OCI-LY7 (cell line): ENCODE measurements around the gene ARRB2. TPM values are rescaled to one million over a fixed set of nuclear protein-coding genes. Genes with fewer than 3 reads are reported as not detected.
"Not testable (repeated sequence)": the region's sequence is repeated elsewhere in the genome, so short reads cannot be mapped to it uniquely, and the experiment has no call there.

Experiments
- BruUV-seq: library from RNA; stranded (reverse); fragments of 400-500 nt; replicated peaks from 2 replicates; lab custom pipeline; 2021; lab: Mats Ljungman, UMichigan
- CTCF ChIA-PET: fragments of 300-600 bp; sonication (Branson Sonifier 250); formaldehyde crosslinking; loops from one replicate; lab custom pipeline; 2022; ENCODE audit warnings: antibody characterized with exemption; ENCODE audit not compliant: unreplicated experiment; lab: Charles Lee
- POLR2A ChIA-PET: fragments of 300-600 bp; sonication (Branson Sonifier 250); formaldehyde crosslinking; loops from one replicate; lab custom pipeline; 2022; ENCODE audit warnings: antibody characterized with exemption; lab: Charles Lee
- DNase-seq: peaks from one replicate; pipeline ENCODE4 v3.0.0-alpha.2; 2015; ENCODE audit warnings: low spot score
- H2AFZ ChIP-seq: fragments of 200-600 bp; sonication (generic), shearing (Covaris generic); 2 replicates; pipeline ENCODE4 v1.6.1; 2014; ENCODE audit warnings: mild to moderate bottlenecking, antibody characterized with exemption, low read length, moderate library complexity
- H3K27ac ChIP-seq: fragments of 200-600 bp; sonication (generic); 2 replicates; pipeline ENCODE4 v1.5.1; 2014; ENCODE audit warnings: mixed run types, low read depth, mild to moderate bottlenecking, moderate library complexity, low read length, inconsistent platforms; ENCODE audit not compliant: poor library complexity, severe bottlenecking
- H3K36me3 ChIP-seq: fragments of 200-600 bp; sonication (generic); 2 replicates; pipeline ENCODE4 v1.6.1; 2014; ENCODE audit warnings: mild to moderate bottlenecking, antibody characterized with exemption, low read length, moderate library complexity, mixed read lengths; ENCODE audit not compliant: insufficient read depth
- H3K4me1 ChIP-seq: fragments of 200-600 bp; sonication (generic); 2 replicates; pipeline ENCODE4 v1.5.1; 2014; ENCODE audit warnings: mild to moderate bottlenecking, low read length; ENCODE audit not compliant: insufficient read depth, poor library complexity, severe bottlenecking
- H3K4me2 ChIP-seq: fragments of 200-600 bp; sonication (generic); 2 replicates; pipeline ENCODE4 v1.6.1; 2014; ENCODE audit warnings: mild to moderate bottlenecking, low read length
- H3K4me3 ChIP-seq: fragments of 200-600 bp; sonication (generic); 2 replicates; pipeline ENCODE4 v1.5.1; 2014; ENCODE audit warnings: mild to moderate bottlenecking, low read depth, low read length; ENCODE audit not compliant: poor library complexity, severe bottlenecking
- H3K79me2 ChIP-seq: fragments of 200-600 bp; sonication (generic); 2 replicates; pipeline ENCODE4 v1.6.1; 2016; ENCODE audit warnings: low read depth, mild to moderate bottlenecking, low read length, moderate library complexity, mixed read lengths; ENCODE audit not compliant: insufficient read depth
- H3K9me2 ChIP-seq: fragments of 200-600 bp; sonication (generic); 2 replicates; pipeline ENCODE4 v1.6.1; 2016; ENCODE audit warnings: mild to moderate bottlenecking, low read length, mixed read lengths; ENCODE audit not compliant: insufficient read depth
- H3K9me3 ChIP-seq: fragments of 200-600 bp; sonication (generic); 2 replicates; pipeline ENCODE4 v1.6.1; 2014; ENCODE audit warnings: mild to moderate bottlenecking, mixed run types, low read length, mixed read lengths
- H4K20me1 ChIP-seq: fragments of 200-600 bp; sonication (generic); 2 replicates; pipeline ENCODE4 v1.6.1; 2014; ENCODE audit warnings: mild to moderate bottlenecking, antibody characterized with exemption, low read length, moderate library complexity, mixed read lengths; ENCODE audit not compliant: insufficient read depth
- EZH2phosphoT487 ChIP-seq: fragments of 200-600 bp; sonication (generic); IDR thresholded peaks from 2 replicates; pipeline ENCODE4 v1.6.1; 2018; ENCODE audit warnings: low read depth, borderline replicate concordance, mild to moderate bottlenecking, mixed run types, antibody characterized with exemption, low read length, moderate library complexity, mixed read lengths
- intact Hi-C: fragments of 100-400 bp; cut with micrococcal nuclease; formaldehyde crosslinking; loops from one replicate; pipeline ENCODE4 v1.10.0; 2022; ENCODE audit not compliant: unreplicated experiment
- total RNA-seq, 2 experiments: library from RNA; depleted of rRNA in 1 of 2; stranded (reverse); fragments of >200 nt in 1 of 2; shearing (Covaris generic) in 1 of 2; gene quantifications; 2 replicates each; pipeline ENCODE4 v1.2.3, GENCODE V29; 2014 to 2022
- TF ChIP-seq, protein P1 (sequence below): fragments of 200-600 bp; sonication (generic); conservative IDR thresholded peaks from 2 replicates; pipeline ENCODE4 v1.5.1; 2014; ENCODE audit warnings: mild to moderate bottlenecking, antibody characterized with exemption, low read length, moderate library complexity, mixed read lengths

ARRB2 gene
- total RNA-seq, 2 experiments from 2014 or later = 56.7 to 84.9 TPM

DNA sequence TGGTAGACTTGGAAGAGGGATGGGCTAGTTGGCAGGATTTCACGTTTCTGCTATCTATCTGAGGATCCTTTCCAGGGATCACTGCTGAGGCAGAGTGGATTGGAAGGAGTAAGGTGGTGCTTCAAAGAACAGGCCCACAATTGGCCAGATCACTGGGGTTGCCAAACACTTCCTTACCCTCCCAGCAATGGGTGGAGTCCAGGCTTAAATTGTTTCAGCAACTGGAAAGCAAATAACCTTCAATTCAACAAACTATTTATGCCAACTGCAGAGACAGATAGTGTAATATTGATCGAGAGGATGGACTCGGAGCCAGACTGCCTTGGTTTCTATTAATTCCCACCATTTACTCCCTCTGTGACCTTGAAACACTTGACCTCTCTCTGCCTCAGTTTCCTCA lies 2.1 kb downstream of the ARRB2 start:
- Histone ChIP-seq H3K36me3 (peaks cover 25% of the 10 kb centered on the region), H3K9me3 (no peaks in the 10 kb centered on the region; the same call in 1 of the 2 replicates), H2AFZ (no peak overlapping the region), H3K27ac (no peak overlapping the region), H3K4me3 (no peak overlapping the region), H3K4me1 (peaks cover 26% of the 10 kb centered on the region), H3K79me2 (peaks cover 17% of the 10 kb centered on the region; the same call in 1 of the 2 replicates), H3K9me2 (no peaks in the 10 kb centered on the region), H3K4me2 (peak overlapping the region; percentile 80), H4K20me1 (no peaks in the 10 kb centered on the region)
- ChIA-PET POLR2A (no interaction called here), CTCF (no interaction called here)
- TSS peak; percentile 44 for BruUV-seq
- intact Hi-C loops = no loop called here
- TF ChIP-seq, protein P1, sequence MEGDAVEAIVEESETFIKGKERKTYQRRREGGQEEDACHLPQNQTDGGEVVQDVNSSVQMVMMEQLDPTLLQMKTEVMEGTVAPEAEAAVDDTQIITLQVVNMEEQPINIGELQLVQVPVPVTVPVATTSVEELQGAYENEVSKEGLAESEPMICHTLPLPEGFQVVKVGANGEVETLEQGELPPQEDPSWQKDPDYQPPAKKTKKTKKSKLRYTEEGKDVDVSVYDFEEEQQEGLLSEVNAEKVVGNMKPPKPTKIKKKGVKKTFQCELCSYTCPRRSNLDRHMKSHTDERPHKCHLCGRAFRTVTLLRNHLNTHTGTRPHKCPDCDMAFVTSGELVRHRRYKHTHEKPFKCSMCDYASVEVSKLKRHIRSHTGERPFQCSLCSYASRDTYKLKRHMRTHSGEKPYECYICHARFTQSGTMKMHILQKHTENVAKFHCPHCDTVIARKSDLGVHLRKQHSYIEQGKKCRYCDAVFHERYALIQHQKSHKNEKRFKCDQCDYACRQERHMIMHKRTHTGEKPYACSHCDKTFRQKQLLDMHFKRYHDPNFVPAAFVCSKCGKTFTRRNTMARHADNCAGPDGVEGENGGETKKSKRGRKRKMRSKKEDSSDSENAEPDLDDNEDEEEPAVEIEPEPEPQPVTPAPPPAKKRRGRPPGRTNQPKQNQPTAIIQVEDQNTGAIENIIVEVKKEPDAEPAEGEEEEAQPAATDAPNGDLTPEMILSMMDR = no peak
- no peak for TF ChIP-seq EZH2phosphoT487
- no peak for DNase-seq

DNA sequence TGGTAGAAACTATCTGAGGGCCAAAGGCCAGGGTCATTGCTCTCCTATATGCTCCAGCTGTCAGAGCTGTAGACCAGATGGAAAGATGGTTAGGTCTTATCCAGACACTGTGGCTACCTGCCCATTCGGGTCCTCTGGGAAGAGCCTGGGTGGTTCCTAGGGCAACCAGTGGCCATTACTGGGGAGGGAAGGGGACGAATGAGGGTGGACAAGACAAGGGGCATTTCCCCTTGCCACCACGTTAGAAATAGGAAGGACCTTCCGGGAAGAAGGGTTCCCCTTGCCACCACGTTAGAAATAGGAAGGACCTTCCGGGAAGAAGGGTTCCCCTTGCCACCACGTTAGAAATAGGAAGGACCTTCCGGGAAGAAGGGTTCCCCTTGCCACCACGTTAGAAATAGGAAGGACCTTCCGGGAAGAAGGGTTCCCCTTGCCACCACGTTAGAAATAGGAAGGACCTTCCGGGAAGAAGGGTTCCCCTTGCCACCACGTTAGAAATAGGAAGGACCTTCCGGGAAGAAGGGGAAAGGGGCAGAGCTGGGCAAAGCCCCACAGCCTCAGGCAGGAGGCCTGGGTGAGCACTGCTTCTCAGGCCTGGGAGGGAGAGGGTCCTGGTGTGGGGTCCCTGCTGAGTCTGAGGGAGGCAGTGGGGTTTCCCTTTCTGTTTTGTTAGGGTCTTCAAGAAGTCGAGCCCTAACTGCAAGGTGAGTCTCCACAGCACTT lies 4.1 kb downstream of the ARRB2 start:
- BruUV-seq, CTCF ChIA-PET, H4K20me1 ChIP-seq, DNase-seq, H2AFZ ChIP-seq, intact Hi-C loops, H3K9me2 ChIP-seq, H3K9me3 ChIP-seq, H3K27ac ChIP-seq, H3K4me3 ChIP-seq: not testable (repeated sequence)
- Histone ChIP-seq H3K4me1 (peaks cover 25% of the 10 kb centered on the region), H3K4me2 (peak overlapping the region; percentile 41), H3K36me3 (peaks cover 41% of the 10 kb centered on the region), H3K79me2 (peaks cover 17% of the 10 kb centered on the region; the same call in 1 of the 2 replicates)
- POLR2A ChIA-PET = interaction anchor here (0.5 kb wide), 1 partner anchor 421 kb away, joined by 3 read pairs; no protein-coding TSS in a partner anchor

DNA sequence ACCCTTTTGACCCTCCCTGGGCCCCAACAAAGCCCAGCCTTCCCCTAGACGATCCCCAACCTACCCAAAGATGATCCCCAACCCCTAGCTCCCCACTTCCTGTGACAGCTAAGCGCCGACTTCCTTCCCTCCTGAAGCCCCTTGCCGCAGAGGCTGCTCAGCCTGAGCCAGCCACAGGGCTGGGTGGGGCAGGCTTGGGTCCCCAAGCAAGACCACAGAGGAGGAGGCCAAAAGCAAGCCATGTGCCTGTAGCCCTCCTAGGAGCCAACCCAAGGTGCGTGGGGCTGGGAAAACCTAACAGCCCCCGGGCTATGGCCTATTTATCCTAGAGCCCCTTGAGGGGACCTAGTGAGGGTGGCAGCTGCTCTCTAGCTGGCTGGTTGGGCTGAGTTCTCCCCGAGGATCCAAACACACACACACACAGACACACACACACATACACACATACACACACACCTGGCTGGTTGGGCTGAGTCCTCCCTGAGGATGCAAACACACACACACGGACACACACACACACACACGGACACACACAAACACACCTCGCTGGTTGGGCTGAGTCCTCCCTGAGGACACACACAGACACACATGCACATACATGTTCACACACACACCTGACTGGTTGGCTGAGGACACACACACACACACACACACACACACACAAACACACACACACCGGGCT lies 4.8 kb downstream of the ARRB2 start:
- POLR2A ChIA-PET = interaction anchor here (0.5 kb wide), 1 partner anchor 422 kb away, joined by 3 read pairs; no protein-coding TSS in a partner anchor
- H3K79me2 ChIP-seq = peaks cover 17% of the 10 kb centered on the region; the same call in 1 of the 2 replicates
- no peaks in the 10 kb centered on the region for H4K20me1 ChIP-seq
- TSS peak; percentile 38 for BruUV-seq
- no peaks in the 10 kb centered on the region for H3K9me3 ChIP-seq
- peaks cover 48% of the 10 kb centered on the region for H3K36me3 ChIP-seq
- DNase-seq = no peak
- no peaks in the 10 kb centered on the region for H3K9me2 ChIP-seq
- H2AFZ ChIP-seq = no peak overlapping the region
- H3K4me3 ChIP-seq = no peak overlapping the region
- peaks cover 21% of the 10 kb centered on the region for H3K4me1 ChIP-seq
- H3K4me2 ChIP-seq = peak overlapping the region; percentile 41
- TF ChIP-seq, protein P1 = no peak
- no peak for TF ChIP-seq EZH2phosphoT487
- no peak overlapping the region for H3K27ac ChIP-seq
- intact Hi-C loops = no loop called here
- CTCF ChIA-PET = interaction anchor here (0.5 kb wide), 1 partner anchor 280 kb away, joined by 3 read pairs; no protein-coding TSS in a partner anchor
